ENCODE data around the gene METAP2. TPM values are rescaled to one million over a fixed set of nuclear protein-coding genes. Genes with fewer than 3 reads are reported as not detected.

Gene METAP2
- total RNA-seq, 1 donor from 2014 or later: 83.5 TPM

- DNase-seq (ENCODE audit: low read depth): no peak
Observed at GRCh38 chr12:95513599-95513998, 39.6 kb downstream of the METAP2 start.

- DNase-seq (ENCODE audit: low read depth): no peak
Observed at GRCh38 chr12:95515197-95515596, 41.2 kb downstream of the METAP2 start.

GRCh38 chr12:95516757-95517156 lies 42.8 kb downstream of the METAP2 start:
- DNase-seq (ENCODE audit: low read depth): peak; percentile 6

- DNase-seq (ENCODE audit: low read depth): no peak
Observed at GRCh38 chr12:95517246-95517645, 43.3 kb downstream of the METAP2 start.

GRCh38 chr12:95518944-95519343 lies 45.0 kb downstream of the METAP2 start:
- no peak for DNase-seq (ENCODE audit: low read depth)

GRCh38 chr12:95520816-95521215 lies 46.9 kb downstream of the METAP2 start:
- no peak for DNase-seq (ENCODE audit: low read depth)

- no peak for DNase-seq (ENCODE audit: low read depth)
Observed at GRCh38 chr12:95522692-95523091, 48.7 kb downstream of the METAP2 start.

- no peak for DNase-seq (ENCODE audit: low read depth)
Observed at GRCh38 chr12:95528431-95528830, 54.5 kb downstream of the METAP2 start.

- no peak for DNase-seq (ENCODE audit: low read depth)
Observed at GRCh38 chr12:95529693-95530225, 55.8 kb downstream of the METAP2 start.

GRCh38 chr12:95532851-95533250 lies 58.9 kb downstream of the METAP2 start:
- DNase-seq (ENCODE audit: low read depth): peak; percentile 13

- DNase-seq (ENCODE audit: low read depth): no peak
Observed at GRCh38 chr12:95533985-95534384, 60.0 kb downstream of the METAP2 start.

- no peak for DNase-seq (ENCODE audit: low read depth)
Observed at GRCh38 chr12:95538006-95538405, 64.1 kb downstream of the METAP2 start.

GRCh38 chr12:95538656-95539055 lies 64.7 kb downstream of the METAP2 start:
- DNase-seq (ENCODE audit: low read depth): no peak

- DNase-seq (ENCODE audit: low read depth): no peak
Observed at GRCh38 chr12:95541436-95541835, 67.5 kb downstream of the METAP2 start.

GRCh38 chr12:95543305-95543704 lies 69.4 kb downstream of the METAP2 start:
- DNase-seq (ENCODE audit: low read depth): no peak

GRCh38 chr12:95544756-95545155 lies 70.8 kb downstream of the METAP2 start:
- no peak for DNase-seq (ENCODE audit: low read depth)

GRCh38 chr12:95545303-95545702 lies 71.4 kb downstream of the METAP2 start:
- no peak for DNase-seq (ENCODE audit: low read depth)

- no peak for DNase-seq (ENCODE audit: low read depth)
Observed at GRCh38 chr12:95545731-95546490, 72.0 kb downstream of the METAP2 start.

- DNase-seq (ENCODE audit: low read depth): no peak
Observed at GRCh38 chr12:95546491-95546813, 72.5 kb downstream of the METAP2 start.

- DNase-seq (ENCODE audit: low read depth): peak; percentile 36
Observed at GRCh38 chr12:95547522-95548055, 73.6 kb downstream of the METAP2 start.

GRCh38 chr12:95548056-95548538 lies 74.1 kb downstream of the METAP2 start:
- no peak for DNase-seq (ENCODE audit: low read depth)

GRCh38 chr12:95548539-95549391 lies 74.8 kb downstream of the METAP2 start:
- no peak for DNase-seq (ENCODE audit: low read depth)
